SW 1271 (cell line): ENCODE data around the gene NAA60.

Experiments used
- DNase-seq, 2 experiments: peaks; one replicate each; lab custom pipeline; 2025; lab: John Stamatoyannopoulos, UW

NAA60 gene

DNA sequence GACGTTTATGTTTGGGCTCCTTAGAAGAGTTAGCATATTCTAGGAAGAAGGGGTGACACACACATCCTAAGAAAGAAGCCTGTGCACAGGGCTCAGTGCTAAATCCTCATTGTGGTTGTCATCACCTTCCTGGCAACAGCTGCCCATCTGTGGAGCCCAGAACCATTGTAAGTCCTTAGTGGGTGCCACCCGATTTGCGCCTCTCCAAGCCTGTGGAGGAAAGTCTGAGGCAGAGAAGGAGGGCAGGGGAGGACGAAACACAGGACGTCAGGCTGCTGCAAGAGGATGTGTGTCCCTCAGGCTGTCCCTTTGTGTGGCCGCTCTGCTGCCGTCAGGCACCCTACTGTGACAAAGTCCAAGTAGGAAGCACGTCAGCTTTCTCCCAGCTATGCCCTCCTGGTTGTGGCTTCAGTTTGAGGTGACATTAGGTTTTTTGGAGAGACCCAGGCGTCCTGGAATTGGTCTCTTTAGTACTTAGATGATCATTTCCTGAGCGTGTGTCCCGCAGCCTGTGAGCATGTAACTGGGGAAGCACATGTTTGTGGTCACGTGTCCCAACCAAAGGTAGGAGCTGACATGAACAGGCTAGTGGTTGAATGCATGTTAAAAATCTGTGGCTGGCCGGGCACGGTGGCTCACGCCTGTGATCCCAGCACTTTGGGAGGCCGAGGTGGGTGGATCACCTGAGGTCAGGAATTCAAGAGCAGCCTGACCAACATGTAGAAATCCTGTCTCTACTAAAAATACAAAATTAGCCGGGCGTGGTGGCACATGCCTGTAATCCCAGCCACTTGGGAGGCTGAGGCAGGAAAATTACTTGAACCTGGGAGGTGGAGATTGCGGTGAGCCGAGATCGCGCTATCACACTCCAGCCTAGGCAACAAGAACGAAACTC is 68.1 kb downstream of the NAA60 start:
- DNase-seq: no peak

DNA sequence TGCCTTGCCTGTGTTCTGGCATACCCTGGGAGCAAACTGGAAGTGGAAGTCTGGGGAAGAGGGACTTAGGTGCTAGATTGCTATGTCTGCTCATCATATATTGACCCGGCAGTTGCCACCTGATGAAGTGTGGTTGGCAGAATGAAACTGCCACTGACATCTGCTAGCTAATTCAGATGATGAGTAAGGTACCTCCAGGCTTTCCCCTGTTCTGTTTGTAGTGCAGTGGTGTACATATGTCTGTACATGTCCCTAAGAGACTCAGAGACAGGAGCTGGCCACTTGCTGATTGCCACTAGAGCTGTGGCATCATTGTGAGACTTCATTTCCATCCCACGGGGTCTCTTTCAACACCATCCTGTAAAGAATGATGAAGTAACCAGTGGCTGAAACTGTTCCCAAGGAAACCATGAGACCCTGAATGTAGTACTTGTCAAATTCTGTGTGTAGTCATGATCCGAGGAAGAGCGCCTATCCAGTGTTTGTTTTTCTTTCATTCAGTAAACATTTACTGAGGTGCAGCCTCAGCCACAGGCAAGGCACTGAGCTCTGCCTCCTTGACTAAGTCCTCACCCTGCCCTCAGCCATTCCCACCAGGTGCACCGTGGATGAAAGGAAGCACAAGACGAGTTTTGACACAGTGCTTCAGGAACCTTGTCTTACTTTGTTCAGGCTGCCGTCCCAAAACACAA is 70.6 kb downstream of the NAA60 start:
- no peak for DNase-seq

- no peak for DNase-seq
Observed at GRCh38 chr16:3514621-3515020, 71.1 kb downstream of the NAA60 start.

DNA sequence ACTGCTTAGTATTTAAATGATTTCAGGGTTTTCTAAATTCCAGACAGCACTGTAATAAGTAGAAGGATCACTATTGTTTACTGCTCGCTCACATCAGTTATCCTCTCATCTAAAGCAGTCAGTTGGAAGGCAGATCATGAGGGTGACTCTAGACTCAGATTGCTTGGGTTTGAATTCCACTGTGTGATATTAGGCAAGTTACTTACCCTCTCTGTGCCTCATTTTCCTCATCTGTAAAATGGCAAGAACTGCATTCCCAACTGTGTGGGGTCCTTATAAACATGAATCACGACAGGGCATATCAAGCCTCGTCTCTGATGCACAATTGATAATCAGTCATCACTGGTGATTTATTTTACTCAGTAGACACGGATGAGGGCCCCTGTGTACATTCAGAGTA is 72.4 kb downstream of the NAA60 start:
- no peak for DNase-seq

DNA sequence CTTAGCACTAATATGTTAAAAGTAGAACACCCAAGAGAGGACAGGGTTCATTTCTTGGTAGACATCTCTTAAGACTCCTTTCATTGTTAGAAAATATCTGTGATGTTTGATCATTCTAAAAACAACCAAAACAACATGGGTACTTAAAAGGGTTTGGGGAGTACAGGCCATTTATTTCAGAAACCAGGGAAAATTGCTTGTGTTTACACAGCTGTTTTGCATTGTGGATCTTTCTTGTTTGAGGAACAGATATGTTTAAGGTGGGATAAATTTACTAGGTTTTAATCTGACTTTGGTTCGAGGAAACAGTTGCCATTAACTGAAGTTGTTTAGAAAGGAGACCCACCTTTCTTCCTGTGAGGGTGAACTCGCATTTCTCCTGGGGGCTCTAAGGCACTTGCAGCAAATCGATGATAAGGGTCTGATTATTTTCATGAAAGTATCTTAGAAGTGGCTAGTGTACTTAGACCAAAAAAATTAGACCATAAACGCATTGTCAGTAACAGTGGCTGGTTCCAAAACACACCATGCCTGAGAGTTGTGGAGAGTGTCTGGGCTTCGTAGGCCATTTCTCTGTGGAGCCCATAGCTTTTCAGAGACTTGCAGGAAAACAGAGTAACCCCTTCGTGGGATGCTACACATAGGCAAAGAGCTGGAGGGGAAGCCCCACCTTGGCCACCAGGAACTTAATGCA is 75.0 kb downstream of the NAA60 start:
- no peak for DNase-seq

- no peak for DNase-seq
Observed at GRCh38 chr16:3518986-3519348, 75.5 kb downstream of the NAA60 start.

DNA sequence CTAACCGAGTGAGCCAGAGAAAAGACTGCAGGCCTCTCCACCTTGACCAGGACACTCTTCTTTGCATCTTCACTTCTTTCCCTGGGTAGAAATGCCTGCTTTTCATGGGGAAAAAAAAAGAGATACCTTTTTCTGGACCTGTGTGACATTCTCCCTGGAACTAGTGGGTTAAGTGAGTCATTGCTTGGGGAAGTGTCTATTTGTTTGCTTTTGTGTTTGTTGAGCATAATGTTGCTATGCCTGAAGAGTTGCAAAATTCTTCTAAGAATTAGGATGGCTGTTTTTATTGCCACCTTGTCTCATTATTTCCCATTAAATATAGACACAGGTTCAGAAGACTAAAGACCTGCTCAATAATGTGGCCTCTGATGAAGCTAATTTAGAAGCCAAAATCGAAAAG is 76.1 kb downstream of the NAA60 start:
- no peak for DNase-seq

GRCh38 chr16:3520413-3520812 is 76.9 kb downstream of the NAA60 start:
- DNase-seq: no peak

GRCh38 chr16:3520841-3521240 is 77.4 kb downstream of the NAA60 start:
- DNase-seq: no peak

- no peak for DNase-seq
Observed at GRCh38 chr16:3523281-3523680, 79.8 kb downstream of the NAA60 start.

DNA sequence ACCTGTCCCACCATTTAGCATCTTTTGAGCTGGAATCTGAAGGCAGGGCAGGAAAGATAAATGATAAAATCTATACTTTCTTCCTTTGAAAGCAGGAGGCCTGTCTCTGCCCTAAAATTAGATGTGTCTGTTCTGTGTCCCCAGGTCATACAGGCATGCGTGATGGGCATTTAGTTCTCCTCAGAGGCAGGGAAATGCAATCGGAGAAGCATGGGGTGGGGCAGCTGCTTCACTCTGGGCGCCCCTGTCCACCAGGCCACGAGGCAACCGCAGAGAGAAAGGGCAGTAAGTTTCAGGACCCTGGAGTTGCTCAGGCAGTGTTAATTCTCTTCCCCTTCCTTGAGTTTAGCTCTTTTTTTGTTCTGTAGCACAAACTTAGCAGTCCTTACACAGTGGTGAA is 82.5 kb downstream of the NAA60 start:
- no peak for DNase-seq

GRCh38 chr16:3527216-3527829 is 83.8 kb downstream of the NAA60 start:
- peak in 1 of 2 experiments; percentile 12 for DNase-seq

- DNase-seq: no peak
Observed at GRCh38 chr16:3528406-3528805, 84.9 kb downstream of the NAA60 start.

DNA sequence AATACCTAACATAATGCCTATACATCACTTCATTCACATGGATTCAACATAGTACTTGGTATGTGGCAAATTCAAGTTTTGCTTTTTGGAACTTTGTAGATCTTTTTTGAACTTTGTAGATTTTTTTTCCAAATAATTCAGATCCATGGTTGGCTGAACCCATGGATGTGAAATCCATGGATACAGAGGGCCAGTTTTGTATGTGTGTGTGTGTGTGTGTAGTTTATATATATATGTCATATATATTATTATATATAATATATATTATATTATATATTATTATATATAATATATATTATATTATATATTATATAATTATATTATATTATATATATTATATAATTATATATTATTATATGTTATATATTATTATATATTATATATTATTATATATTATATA is 85.7 kb downstream of the NAA60 start:
- no peak for DNase-seq

DNA sequence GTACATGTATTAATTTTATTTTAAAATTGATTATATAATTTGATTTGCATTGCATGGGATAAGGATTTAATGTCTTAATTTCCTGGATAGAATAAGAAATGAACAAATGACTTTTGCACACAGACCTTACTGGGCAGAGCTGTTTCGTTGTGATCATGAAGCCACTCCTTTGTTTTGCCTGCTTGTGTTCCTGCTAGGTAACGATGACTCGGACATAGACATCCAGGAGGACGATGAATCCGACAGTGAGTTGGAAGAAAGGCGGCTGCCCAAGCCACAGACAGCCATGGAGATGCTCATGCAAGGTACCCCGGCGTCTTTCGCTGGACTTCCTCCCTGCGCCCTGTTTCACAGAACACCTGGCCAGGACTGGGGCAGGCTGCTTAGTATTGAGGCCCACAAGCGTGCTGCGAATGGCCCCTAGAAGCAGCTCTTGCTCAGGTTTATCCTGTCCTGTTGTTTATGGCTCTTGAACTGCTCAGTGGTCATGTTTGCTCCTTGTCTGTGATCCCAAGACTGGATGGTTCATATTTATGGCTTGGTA is 87.0 kb downstream of the NAA60 start:
- no peak for DNase-seq

DNA sequence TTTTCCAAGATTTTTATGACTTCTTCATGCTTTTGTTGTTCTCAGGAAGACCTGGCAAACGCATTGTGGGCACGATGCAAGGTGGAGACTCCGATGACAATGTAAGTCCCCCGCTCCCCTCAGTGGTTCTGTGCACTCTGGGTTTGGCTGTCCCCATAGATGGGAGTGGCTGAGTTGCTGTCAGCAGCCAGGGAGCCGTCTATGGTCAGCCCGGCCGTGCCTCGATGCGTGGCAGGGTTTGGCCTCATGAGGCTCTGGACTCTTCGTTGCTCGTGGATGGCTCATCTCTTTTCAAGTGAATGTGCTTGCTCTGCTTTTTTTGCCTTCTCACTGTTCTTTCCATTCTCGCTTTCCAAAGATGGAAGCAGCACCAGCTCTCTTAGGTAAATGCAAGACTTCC is 89.3 kb downstream of the NAA60 start:
- no peak for DNase-seq

GRCh38 chr16:3534126-3534525 is 90.6 kb downstream of the NAA60 start:
- no peak for DNase-seq

GRCh38 chr16:3536271-3536731 is 92.8 kb downstream of the NAA60 start:
- DNase-seq: no peak
